PC-3 (cell line): Measurements from ENCODE around the gene MIAT.

Experiments
- CTCF ChIP-seq: fragments of 300-600 bp; sonication (generic); conservative IDR thresholded peaks from 2 replicates; pipeline ENCODE4 v1.5.1; 2017; ENCODE audit warnings: antibody characterized with exemption, low read depth, mild to moderate bottlenecking, low read length
- EZH2phosphoT487 ChIP-seq: fragments of 300-600 bp; sonication (generic); IDR thresholded peaks from 2 replicates; pipeline ENCODE4 v1.6.1; 2018; ENCODE audit warnings: mild to moderate bottlenecking, antibody characterized with exemption, low read length, borderline replicate concordance

DNA sequence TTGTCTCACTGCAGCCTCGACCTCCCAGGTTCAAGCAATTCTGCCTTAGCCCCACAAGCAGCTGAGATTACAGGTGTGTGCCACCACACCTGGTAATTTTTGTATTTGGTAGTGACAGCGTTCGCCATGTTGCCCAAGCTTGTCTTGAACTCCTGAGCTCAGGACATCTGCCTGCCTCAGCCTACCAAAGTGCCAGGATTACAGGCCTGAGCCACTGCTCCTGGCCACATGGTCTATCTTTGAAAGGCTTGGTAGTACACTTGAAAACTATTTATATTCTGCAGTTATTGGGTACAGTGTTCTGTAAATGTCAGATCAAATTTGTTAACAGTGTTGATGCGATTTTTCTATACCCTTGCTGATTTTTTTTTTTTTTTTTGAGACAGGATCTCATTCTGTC lies 26.1 kb upstream of the MIAT start:
- TF ChIP-seq CTCF (no peak), EZH2phosphoT487 (no peak)
